HG03060 (cell line): ENCODE data around the gene RPIA.

Experiments
- ATAC-seq: cut with Tn5 transposase; IDR thresholded peaks from one replicate; pipeline ENCODE4 v1.9.1; 2021; ENCODE audit warnings: low read depth, moderate number of reproducible peaks; ENCODE audit not compliant: unreplicated experiment

Gene RPIA

GRCh38 chr2:88683160-88684021 lies 8.1 kb upstream of the RPIA start:
- ATAC-seq, result no peak

GRCh38 chr2:88684519-88684918 lies 7.0 kb upstream of the RPIA start:
- ATAC-seq, result no peak

GRCh38 chr2:88686320-88686719 lies 5.2 kb upstream of the RPIA start:
- no peak for ATAC-seq

- no peak for ATAC-seq
Observed at GRCh38 chr2:88687384-88687783, 4.1 kb upstream of the RPIA start.

GRCh38 chr2:88690591-88691338 lies 708 bp upstream of the RPIA start:
- ATAC-seq, result no peak

GRCh38 chr2:88692187-88692586 lies 714 bp downstream of the RPIA start:
- no peak for ATAC-seq

- no peak for ATAC-seq
Observed at GRCh38 chr2:88693911-88694414, 2.5 kb downstream of the RPIA start.

GRCh38 chr2:88696611-88697010 lies 5.1 kb downstream of the RPIA start:
- no peak for ATAC-seq

GRCh38 chr2:88697370-88698026 lies 6.0 kb downstream of the RPIA start:
- no peak for ATAC-seq

- ATAC-seq, result no peak
Observed at GRCh38 chr2:88698027-88698413, 6.5 kb downstream of the RPIA start.

- ATAC-seq, result no peak
Observed at GRCh38 chr2:88698498-88699233, 7.2 kb downstream of the RPIA start.

- ATAC-seq, result no peak
Observed at GRCh38 chr2:88707003-88707402, 15.5 kb downstream of the RPIA start.

- no peak for ATAC-seq
Observed at GRCh38 chr2:88709181-88709631, 17.7 kb downstream of the RPIA start.

- ATAC-seq, result no peak
Observed at GRCh38 chr2:88711289-88711688, 19.8 kb downstream of the RPIA start.

- no peak for ATAC-seq
Observed at GRCh38 chr2:88711897-88712296, 20.4 kb downstream of the RPIA start.

GRCh38 chr2:88713408-88713807 lies 21.9 kb downstream of the RPIA start:
- ATAC-seq, result no peak

GRCh38 chr2:88714667-88715066 lies 23.2 kb downstream of the RPIA start:
- ATAC-seq, result no peak

GRCh38 chr2:88720399-88720798 lies 28.9 kb downstream of the RPIA start:
- no peak for ATAC-seq

GRCh38 chr2:88721268-88721667 lies 29.8 kb downstream of the RPIA start:
- no peak for ATAC-seq

- ATAC-seq, result no peak
Observed at GRCh38 chr2:88724643-88725332, 33.3 kb downstream of the RPIA start.
